ENCODE results near the gene FFAR1.

GRCh38 chr19:35318679-35319448, 28.8 kb upstream of the FFAR1 start:
- TF ChIP-seq EZH2phosphoT487 (IDR thresholded peaks at IDR 0.05; ENCODE audit: low read length) (no peak), CTCF (IDR thresholded peaks at IDR 0.05; ENCODE audit: low read length) (no peak)
